ENCODE measurements around the gene HERC2. TPM values are rescaled to one million over a fixed set of nuclear protein-coding genes. Genes with fewer than 3 reads are reported as not detected.

The HERC2 gene
- polyA plus RNA-seq, 3 donors from 2014 or later: 4.8 to 13.9 (median 7.6) TPM

DNA sequence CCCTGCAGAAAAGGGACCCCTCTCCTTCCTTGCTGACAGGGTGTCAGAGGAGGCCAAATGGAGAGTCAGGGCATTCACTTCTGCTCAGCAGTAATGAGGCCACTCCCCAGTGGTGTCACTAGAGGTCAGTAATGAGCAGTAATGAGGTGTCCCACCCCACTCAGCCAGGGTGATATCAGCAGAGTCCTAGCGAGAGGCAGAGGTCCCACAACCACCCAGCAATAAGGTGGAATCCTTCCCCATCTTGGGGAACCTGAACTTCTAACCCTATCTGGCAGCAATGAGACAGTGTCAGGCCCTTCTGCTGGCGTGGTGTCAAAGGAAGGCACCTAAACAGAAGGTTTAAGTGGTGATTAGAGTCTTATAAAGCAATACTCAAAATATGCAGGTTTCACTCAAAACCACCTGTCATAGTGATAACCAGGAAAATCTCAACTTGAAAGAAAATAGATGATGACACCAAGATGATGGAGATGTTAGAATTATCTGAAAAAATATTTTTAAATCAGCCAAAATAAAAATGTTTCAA, 235.7 kb downstream of the HERC2 start:
- Mint-ChIP-seq H3K36me3 (peaks cover 0 to 11% (median 6%) of the 10 kb centered on the region in 3 donors), H3K4me3 (peak overlapping the region in 1 of 5 donors; percentile 6), H3K27me3 (ENCODE audit: low read depth in 3 of 3) (peaks cover 3 to 14% (median 7%) of the 10 kb centered on the region in 3 donors), H3K4me1 (peaks cover 0 to 10% of the 10 kb centered on the region in 2 donors), H3K9me3 (peaks cover 6 to 21% (median 16%) of the 10 kb centered on the region in 6 donors), H3K27ac (peak overlapping the region in 3 of 6 donors; percentile 13 to 67 (median 62))
- peak; percentile 50 to 66 (median 53) for DNase-seq

DNA sequence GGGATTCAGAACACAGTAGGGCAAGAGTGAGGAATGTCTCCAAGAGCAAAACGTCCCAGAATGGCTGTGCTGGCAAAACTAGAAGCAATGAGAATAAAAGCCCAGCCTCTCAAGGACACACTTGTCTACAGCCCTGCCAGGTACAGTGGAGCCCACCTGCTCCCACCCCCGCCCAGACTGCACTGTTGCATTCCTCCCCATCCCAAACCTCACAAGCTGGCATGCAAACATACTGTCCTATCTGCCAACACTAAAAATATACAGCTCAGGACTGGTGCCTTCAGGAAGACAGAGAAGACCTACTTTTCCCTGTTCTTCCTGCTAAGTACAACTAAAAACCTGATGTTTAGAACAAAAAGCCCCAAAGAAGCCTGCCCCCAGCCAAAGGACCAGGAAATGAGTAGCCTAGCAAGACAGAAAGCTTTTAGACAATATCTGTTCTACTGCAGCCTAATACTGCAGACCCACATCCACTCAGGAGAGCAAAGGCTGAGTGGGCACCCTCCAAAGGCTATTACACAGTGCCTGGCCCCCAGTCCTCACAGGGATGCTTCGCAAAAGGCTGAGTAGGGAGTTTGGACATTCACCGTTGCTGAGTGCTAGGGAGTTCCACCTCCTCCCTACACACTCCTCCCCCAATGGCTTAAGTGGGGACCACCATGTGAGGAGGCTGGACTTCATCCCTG, 236.3 kb downstream of the HERC2 start:
- Mint-ChIP-seq H3K27ac (no peak overlapping the region), H3K27me3 (ENCODE audit: low read depth in 3 of 3) (peaks cover 2 to 12% (median 9%) of the 10 kb centered on the region in 3 donors), H3K4me1 (peaks cover 0 to 10% of the 10 kb centered on the region in 2 donors), H3K9me3 (peaks cover 4 to 15% (median 11%) of the 10 kb centered on the region in 6 donors), H3K36me3 (peaks cover 0 to 5% (median 3%) of the 10 kb centered on the region in 3 donors), H3K4me3 (no peak overlapping the region)
- no peak for DNase-seq

DNA sequence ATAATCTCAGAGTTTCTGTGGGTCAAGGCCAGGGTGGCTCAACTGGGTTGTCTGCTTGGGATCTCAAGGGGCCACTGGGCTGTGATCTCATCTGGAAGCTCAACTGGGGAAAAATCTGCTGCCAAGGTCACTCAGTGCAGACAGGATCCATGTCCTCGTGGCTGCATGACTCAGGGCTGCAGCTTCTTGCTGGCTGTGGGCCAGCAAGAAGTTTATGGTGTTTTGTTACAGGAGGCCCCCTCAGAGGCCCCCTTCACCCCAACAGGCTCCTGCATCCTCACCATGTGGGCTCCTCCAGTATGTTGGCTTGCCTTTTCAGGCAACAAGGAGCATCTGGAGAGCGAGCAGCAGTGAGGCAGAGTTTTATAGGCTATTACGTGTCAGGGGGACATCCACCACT, 237.4 kb downstream of the HERC2 start:
- Mint-ChIP-seq H3K4me3 (no peak overlapping the region), H3K4me1 (peaks cover 0 to 10% of the 10 kb centered on the region in 2 donors), H3K27ac (no peak overlapping the region), H3K36me3 (peaks cover 0 to 3% (median 0%) of the 10 kb centered on the region in 3 donors), H3K27me3 (ENCODE audit: low read depth in 3 of 3) (peaks cover 0 to 10% (median 8%) of the 10 kb centered on the region in 3 donors), H3K9me3 (peaks cover 0 to 7% (median 4%) of the 10 kb centered on the region in 6 donors)
- DNase-seq: no peak

DNA sequence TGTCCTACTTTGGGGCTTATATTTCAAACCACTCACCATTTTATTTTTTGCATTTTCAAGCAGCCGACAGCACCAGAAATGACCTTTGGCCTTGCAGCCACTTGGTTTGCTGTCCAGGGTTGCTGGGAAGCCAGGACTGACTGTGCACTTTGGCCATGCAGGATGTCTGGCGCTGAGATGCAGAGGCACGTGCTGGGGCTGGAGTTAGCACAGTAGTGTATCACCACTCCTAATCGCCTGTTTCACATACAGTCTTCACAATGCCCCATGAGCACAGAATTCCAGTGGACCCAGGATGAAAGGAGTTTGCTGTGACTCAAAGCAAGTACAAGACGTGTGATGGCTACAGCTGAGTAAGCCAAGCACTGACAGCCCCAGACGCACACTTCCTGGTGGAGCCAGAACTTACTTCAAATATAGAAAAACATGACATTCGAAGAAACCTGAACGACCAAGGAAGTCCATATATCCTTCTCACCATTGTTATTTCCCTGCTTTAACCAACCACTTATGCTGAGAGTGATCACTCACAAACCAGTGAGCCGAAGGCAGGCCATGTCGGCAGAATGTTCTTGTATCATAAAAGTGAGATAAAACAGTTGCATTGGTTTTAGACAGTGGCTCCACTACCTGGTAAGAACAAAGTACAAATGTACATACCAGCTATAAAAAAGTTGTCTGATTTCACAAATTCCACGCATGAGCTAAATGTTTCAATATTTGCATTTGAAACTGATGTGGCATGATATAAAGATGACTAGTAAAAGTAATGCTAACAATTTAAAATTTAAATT, 238.9 kb downstream of the HERC2 start:
- H3K27ac Mint-ChIP-seq: no peak overlapping the region
- H3K36me3 Mint-ChIP-seq: no peaks in the 10 kb centered on the region
- H3K9me3 Mint-ChIP-seq: peaks cover 0 to 1% (median 0%) of the 10 kb centered on the region in 6 donors
- peaks cover 0 to 10% of the 10 kb centered on the region in 2 donors for H3K4me1 Mint-ChIP-seq
- no peak overlapping the region for H3K4me3 Mint-ChIP-seq
- no peak for DNase-seq
- peaks cover 0 to 4% (median 3%) of the 10 kb centered on the region in 3 donors for H3K27me3 Mint-ChIP-seq (ENCODE audit: low read depth in 3 of 3)

DNA sequence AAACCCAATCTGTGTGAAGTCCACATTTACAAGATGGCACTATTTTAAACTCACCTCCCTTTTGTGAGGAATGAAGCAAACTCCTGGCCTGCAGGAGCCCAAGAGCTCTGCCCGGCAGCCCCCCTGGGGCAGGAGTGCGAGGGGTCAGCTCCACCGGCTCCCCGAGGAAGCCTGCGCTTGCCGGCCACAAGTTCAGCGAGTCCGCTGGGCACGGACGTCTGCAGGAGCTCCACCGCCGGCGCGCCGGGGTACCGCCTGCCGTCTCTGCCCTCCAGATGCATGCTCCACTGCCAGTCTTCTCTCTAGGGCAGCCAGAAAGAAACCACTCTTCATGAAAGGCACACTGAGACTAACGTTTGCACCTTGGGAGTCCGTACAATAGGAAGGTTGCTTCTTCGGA, 240.4 kb downstream of the HERC2 start:
- no peak for DNase-seq
- H3K4me1 Mint-ChIP-seq: peaks cover 0 to 5% of the 10 kb centered on the region in 2 donors
- H3K27ac Mint-ChIP-seq: no peak overlapping the region
- H3K27me3 Mint-ChIP-seq (ENCODE audit: low read depth in 3 of 3): peaks cover 0 to 4% (median 3%) of the 10 kb centered on the region in 3 donors
- H3K9me3 Mint-ChIP-seq: no peaks in the 10 kb centered on the region
- H3K4me3 Mint-ChIP-seq: no peak overlapping the region
- H3K36me3 Mint-ChIP-seq: no peaks in the 10 kb centered on the region

DNA sequence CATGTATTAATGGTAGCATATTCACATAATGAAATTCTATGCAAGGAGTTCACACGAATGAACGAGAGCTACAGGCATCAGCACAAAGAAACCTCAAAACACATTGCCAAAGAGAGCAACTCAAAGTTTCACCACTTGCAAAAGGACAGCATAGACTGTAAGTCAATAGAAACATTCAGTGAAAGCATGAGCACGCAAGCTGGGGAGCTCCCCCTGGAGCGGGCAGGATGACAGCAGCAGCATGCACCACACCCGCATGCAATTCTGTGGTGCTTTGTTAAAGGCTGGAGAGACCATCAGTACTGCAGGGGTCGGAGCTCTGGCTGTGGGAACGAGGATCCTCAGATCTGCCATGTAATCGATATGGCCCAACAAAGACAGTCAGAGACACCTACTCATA, 241.6 kb downstream of the HERC2 start:
- Mint-ChIP-seq H3K27ac (no peak overlapping the region), H3K36me3 (no peaks in the 10 kb centered on the region), H3K4me1 (no peaks in the 10 kb centered on the region), H3K4me3 (no peak overlapping the region), H3K9me3 (no peaks in the 10 kb centered on the region), H3K27me3 (ENCODE audit: low read depth in 3 of 3) (peaks cover 0 to 4% (median 0%) of the 10 kb centered on the region in 3 donors)
- no peak for DNase-seq

DNA sequence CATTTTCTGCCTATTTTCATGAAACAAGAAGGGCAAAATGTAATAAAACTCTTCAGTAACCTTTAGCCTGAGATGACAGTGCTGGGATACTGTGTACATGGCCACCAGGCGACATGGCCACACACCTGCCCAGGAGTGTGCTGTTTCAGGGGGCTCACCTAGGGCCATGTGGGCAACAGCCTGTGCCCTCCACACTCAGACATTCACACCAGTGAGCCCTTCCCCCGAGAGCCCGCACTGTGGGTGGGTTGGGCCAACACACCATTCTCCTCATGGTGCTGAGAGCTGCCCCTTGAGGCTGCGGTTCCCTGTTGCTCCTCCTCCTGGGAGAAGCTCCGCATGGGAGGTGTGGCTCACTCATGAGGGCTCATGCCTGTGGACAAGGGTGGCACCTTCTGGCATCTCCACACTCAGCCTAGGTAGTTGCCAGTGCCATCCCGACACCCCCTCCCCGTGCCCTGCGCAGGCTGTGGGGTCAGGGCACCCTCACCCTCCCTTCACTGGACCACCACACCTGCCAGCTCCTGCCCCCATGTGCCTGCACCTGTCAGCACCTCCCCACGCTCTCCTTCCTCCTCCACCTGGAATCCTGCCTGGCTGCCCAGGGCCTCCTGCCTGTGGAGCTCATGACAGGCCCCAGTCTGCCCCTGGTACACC, 242.5 kb downstream of the HERC2 start:
- Mint-ChIP-seq H3K27me3 (ENCODE audit: low read depth in 3 of 3) (peaks cover 0 to 2% (median 0%) of the 10 kb centered on the region in 3 donors), H3K9me3 (no peaks in the 10 kb centered on the region), H3K27ac (no peak overlapping the region), H3K4me1 (no peaks in the 10 kb centered on the region), H3K4me3 (no peak overlapping the region), H3K36me3 (no peaks in the 10 kb centered on the region)
- no peak for DNase-seq

DNA sequence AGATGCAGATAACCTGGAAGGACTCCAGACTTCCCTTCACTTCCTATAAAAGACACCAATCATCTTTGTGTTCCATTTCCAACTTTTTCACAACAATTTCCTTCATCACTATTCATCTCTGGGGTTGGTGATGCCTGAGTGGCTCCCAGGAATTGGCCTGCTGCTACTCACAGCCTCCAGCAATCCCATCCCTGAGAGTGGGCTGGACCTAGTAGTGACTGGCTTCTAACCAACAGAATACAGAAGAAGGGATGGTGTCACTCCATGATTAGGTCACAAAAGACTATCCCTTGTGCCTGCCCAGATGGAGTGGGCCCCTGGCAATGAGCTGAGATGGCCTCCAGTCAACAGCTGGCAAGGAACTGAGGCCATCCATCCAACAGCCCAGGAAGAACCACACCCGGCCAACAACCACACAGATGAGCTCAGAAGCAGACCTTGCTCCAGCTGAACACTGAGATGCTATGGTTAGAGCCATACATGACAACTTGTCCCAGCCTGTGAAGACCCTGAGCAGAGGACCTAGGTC, 243.7 kb downstream of the HERC2 start:
- Mint-ChIP-seq H3K27ac (no peak overlapping the region), H3K27me3 (ENCODE audit: low read depth in 3 of 3) (peaks cover 0 to 2% (median 0%) of the 10 kb centered on the region in 3 donors), H3K4me3 (no peak overlapping the region), H3K9me3 (no peaks in the 10 kb centered on the region), H3K36me3 (no peaks in the 10 kb centered on the region), H3K4me1 (no peaks in the 10 kb centered on the region)
- DNase-seq: no peak

DNA sequence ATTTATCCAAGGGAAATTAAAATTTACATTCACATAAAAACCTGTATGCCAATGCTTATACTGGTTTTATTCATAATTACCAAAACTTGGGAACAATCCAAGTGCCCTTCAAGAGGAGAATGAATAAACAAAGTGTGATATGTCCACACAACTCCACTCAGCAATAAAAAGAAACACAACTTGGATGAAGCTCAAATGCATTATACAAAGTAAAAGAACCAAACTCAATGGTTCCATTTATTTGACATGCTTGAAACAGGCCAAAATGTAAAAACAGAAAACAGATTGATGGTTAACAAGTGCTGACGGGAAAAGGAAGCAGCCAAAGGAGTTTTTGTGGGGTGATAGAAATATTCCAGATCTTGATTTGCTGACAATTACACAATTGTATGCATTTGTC, 246.4 kb downstream of the HERC2 start:
- peaks cover 0 to 1% (median 0%) of the 10 kb centered on the region in 6 donors for H3K9me3 Mint-ChIP-seq
- H3K4me3 Mint-ChIP-seq: no peak overlapping the region
- no peaks in the 10 kb centered on the region for H3K4me1 Mint-ChIP-seq
- no peaks in the 10 kb centered on the region for H3K27me3 Mint-ChIP-seq (ENCODE audit: low read depth in 3 of 3)
- no peak overlapping the region for H3K27ac Mint-ChIP-seq
- DNase-seq: no peak
- no peaks in the 10 kb centered on the region for H3K36me3 Mint-ChIP-seq

DNA sequence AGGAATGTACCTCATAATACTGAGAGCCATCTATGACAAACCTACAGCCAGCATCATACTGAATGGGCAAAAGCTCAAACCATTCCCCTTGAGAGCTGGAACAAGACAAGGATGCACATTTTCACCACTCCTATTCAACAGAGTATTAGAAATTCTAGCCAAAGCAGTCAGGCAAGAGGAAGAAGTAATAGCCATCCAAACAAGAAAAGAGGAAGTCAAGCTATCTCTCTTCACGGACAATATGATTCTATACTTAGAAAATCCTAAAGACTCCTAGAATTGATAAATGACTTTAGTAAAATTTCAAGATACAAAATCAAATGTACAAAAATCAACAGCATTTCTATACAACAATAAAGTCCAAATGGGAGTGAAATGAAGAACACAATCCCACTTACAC, 253.0 kb downstream of the HERC2 start:
- Mint-ChIP-seq H3K9me3 (peaks cover 1 to 7% (median 3%) of the 10 kb centered on the region in 6 donors), H3K27me3 (ENCODE audit: low read depth in 3 of 3) (peaks cover 4 to 6% (median 5%) of the 10 kb centered on the region in 3 donors), H3K27ac (no peak overlapping the region), H3K4me1 (no peaks in the 10 kb centered on the region), H3K36me3 (no peaks in the 10 kb centered on the region), H3K4me3 (no peak overlapping the region)
- DNase-seq: no peak

DNA sequence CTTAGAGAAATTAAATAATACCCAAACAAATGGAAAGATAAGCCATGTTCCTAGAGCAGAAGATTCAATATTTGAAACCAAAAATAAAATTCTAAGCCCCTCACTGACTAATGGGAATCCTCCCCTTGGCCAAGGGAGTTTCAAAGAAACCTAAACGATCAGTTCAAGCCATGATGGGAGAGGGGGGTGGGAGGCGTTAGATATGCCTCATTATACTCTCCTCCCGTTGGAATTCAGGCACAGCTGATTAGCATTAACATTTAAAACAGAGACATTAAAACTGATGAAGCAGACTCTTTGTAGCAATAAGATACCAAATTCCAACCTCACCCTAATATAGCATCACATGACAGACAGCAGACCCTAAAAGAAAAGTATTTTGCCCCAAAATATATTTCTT, 255.7 kb downstream of the HERC2 start:
- H3K4me3 Mint-ChIP-seq: no peak overlapping the region
- H3K27me3 Mint-ChIP-seq (ENCODE audit: low read depth in 3 of 3): peaks cover 4 to 6% (median 5%) of the 10 kb centered on the region in 3 donors
- no peaks in the 10 kb centered on the region for H3K36me3 Mint-ChIP-seq
- no peaks in the 10 kb centered on the region for H3K4me1 Mint-ChIP-seq
- no peak overlapping the region for H3K27ac Mint-ChIP-seq
- peaks cover 0 to 8% (median 4%) of the 10 kb centered on the region in 6 donors for H3K9me3 Mint-ChIP-seq
- no peak for DNase-seq

Measured in immature natural killer cell (primary cell).